ENCODE data around the gene CERS2.
A peak's percentile ranks its signal among the peaks of the same experiment; 100 is the strongest.

The CERS2 gene, protein sequence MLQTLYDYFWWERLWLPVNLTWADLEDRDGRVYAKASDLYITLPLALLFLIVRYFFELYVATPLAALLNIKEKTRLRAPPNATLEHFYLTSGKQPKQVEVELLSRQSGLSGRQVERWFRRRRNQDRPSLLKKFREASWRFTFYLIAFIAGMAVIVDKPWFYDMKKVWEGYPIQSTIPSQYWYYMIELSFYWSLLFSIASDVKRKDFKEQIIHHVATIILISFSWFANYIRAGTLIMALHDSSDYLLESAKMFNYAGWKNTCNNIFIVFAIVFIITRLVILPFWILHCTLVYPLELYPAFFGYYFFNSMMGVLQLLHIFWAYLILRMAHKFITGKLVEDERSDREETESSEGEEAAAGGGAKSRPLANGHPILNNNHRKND

DNA sequence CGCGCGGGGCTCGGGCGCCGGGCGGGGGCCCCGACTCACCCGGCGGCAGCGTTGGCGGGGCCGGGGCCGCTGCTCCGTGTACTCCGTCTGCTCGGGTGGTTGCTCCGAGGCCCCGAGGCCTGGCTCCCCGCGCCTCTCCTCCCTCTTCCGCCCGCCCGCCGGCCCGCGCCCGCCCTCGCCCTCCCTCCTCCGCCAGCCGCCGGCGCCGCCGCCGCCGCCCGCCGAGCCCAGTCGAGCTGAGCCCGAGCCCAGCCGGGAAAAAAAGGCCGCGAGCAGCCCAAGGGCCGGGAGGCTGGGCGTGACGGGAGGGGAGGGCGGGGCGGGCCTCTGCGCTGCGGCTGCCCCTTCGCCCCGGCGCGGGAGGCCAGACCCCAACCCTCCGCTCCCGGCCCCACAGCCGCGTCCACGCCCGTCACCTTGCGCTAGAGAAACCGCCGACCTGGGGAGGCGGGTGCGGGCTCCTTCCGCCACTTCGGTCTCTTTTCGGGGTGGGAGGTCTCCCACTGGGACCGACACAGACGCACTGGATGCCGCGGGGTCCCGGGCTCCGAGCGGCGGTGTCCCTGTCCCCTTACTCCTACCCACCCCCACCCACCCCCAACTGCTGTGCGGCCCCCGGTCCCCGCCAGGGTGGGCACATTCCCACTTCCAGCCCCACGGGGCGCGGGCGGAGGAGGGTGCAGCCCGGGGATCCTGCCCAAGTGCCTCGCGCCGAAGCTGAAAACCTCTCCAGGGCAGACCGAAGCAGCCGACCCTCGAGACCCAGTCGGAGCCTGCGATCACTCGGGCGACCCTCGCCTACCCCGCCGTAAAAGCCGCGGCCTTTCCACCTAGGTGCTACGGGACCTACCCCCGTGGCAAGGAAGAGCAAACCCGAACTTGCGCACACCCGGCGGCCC, at the start of gene CERS2:
TSS of gene CERS2 (minus strand) at position 256 of the 899 bp plus-strand sequence. CDS start 5,745 bp downstream, outside the sequence.
- DNase-seq, result peak in 12 of 14 donors; percentile 36 to 83 (median 59)

DNA sequence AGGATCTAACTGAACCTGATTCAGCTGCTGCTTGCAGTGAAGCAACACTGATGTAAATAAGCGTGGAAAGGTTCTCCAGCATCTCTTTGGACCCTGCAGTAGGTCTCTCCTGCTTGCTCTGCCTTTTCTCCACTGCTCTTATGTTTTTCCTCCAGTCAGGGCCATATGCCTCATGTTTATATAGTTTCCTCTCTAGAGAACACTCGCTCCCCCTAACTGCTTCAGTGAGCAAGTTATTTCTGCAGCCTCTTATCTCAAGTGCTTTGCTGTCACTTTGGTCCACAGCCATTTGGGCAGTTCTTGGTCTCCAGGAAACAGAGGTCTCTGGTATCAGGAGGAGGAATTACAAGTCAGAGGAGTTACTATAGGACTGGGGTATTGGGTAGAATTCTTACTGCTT, 38.9 kb upstream of the CERS2 start:
- no peak for DNase-seq

DNA sequence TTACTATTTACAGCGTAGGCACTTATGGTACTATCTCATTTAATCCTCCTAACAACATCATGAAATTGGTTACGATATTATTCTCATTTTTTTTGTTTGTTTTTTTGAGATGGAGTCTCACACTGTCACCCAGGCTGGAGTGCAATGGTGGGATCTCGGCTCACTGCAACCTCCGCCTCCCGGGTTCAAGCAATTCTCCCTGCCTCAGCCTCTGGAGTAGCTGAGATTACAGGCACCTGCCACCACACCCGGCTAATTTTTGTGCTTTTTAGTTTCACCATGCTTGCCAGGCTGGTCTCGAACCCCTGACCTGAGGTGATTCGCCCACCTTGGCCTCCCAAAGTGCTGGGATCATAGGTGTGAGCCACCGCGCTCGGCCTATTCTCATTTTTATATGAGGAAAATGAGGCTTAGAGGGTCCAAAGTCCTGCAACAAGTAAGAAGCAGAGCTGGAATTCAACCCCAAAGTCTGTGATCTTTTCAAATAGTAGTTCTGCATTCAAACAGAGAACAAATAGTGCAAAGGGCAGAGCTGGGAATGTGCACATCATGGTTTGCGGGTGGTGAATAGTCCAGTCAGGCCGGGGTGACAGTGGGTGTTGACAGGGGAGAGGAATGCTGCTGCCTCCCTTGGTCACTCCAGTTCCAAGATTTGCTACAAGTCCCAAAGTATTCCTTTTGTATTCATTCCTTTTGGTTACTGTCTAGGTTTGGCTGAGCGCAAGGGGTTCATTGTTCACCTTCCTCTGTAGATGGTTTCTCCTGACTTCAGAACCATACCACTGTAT, 38.2 kb upstream of the CERS2 start:
- peak in 1 of 14 donors; percentile 8 for DNase-seq

DNA sequence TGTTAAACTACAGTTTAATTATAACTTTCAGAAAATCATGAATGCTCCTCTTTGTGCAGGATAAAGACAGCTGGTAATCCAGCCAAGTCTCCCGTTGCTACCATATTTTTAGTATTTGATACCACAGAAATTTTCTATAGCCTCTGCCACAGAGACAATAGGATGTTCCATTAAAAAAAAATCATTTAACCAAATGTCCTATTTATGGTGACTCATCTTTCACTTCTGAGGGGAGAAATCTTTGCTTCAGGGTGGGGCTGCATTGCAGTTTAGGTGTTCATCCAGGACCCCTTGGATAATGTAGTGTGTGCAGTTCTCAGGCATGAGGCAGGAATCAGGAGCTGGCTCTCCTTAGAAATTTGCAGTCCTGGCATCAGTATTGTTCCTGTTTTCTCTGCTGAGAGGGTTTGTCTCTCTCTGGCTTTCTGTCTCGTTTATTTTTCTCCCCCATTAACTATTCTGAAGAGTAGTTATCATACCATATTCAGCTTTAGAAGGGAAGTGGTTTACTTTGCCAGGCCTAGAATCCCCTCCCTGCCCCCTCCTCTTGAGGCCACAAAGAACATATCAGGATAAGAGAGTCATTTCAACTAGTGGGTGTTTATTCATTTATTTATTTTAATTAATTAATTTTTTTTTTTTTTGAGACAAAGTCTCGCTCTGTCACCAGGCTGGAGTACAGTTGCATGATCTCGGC, 36.7 kb upstream of the CERS2 start:
- no peak for DNase-seq

DNA sequence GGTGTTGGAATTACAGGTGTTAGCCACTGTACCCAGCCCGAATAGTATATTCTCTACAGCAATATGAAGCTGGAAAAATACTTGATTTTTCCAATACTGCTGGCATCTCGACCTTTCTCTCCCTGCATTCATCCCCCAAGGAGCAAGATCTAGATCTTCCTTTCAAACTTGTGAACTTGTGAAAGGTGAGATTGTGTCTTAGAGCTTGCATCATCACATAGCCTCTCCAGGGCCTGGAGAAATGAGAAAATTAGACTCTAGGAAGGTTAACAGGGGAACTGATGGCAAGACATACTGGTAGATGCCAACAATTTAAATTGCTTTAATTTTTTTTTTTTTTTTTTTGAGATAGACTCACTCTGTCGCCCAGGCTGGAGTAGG, 35.7 kb upstream of the CERS2 start:
- DNase-seq, result no peak

DNA sequence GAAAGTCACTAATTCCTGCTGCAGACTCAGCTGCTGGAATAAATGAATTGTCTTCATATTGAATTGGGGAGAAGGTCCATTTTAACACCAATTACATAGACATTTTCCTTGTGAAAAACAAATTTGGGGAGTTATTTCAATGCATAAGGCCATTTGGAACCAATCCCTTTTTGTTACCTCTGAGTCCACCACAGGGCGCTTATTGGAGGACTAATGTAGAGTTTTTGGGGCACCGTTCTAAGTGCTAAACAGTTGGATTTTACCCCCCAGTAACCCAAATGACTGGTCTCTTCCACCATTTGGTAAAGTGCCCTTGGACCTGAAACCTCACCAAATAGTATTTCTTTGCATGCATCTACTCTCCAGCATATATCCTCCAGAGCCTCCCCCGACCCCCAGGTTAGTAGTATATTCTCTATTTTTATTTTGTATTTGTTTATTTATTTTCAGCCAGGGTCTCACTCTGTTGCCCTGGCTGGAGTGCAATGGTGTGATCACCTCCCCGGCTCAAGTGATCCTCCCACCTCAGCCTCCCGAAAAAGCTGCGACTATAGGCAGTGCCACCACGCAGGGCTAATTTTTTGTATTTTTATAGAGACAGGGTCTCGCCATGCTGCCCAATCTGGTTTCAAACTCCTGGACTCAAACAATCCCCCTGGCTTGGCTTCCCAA, 35.2 kb upstream of the CERS2 start:
- DNase-seq, result no peak

DNA sequence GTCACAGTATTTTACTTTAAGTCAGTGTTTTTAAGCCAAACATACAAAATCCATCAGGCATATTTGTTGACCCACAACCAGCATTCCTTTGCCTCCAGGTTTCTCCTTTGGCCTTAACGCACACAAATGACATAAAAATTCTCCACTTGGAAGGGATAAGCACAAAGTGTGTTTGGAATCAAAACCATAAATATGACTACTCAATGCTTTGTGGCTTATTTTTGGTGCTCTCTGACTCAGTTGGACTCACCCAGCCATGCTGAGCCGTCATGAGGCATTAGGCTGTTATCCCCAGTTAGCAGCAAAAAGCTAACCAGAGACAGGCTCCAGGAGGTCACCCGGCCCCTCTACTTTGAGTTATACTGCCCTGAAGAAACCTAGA, 34.6 kb upstream of the CERS2 start:
- DNase-seq, result no peak

DNA sequence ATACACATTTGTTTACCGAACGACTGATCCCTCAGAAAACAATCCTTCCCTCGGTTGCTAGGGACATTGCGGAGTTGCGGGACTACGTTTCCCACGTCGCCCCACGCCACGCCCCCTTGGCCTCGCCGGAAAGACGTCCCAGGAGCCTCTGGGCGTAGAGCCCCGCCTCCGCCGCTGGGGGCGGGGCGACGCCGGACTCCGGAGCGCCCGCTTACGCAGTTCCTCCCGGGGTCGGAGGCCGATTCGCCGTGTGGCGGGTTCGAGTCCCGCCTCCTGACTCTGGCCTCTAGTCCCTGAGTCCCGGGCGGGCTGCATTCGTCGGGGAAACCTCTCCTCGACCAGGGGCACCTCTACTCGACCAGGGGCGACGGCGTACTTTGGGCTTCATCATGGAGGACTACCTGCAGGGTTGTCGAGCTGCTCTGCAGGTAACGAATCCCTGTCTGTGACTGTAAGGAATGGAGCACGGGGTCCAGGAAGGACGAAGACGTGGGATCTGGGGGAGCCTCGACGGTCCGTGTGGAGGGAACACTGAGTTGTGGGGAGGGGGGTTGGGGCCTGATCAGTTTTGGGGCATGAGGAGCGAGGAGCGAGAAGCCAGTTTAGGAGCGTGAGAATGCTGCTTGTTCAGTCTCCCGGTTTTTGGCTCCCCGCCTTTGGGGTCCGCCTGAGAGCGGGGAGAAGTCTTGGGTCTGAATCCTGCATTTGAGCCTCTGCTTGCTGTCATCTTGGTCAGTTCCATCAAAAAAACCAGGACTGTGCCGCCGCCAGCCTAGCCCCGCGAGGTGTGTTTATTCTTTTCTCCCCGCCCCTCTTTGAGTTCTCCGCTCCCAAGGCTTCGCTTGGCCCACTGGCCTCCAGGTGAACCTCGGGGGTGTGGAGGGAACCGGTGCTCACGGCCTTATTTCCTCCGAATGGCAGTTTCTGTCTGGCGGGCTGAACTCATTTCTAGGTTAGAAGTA, 33.9 kb upstream of the CERS2 start, which contains the start of gene PRUNE1:
TSS of gene PRUNE1 (plus strand) at position 206 of the 962 bp plus-strand sequence. CDS start at position 390, 184 bp downstream.
- DNase-seq, result peak; percentile 42 to 94 (median 87)

DNA sequence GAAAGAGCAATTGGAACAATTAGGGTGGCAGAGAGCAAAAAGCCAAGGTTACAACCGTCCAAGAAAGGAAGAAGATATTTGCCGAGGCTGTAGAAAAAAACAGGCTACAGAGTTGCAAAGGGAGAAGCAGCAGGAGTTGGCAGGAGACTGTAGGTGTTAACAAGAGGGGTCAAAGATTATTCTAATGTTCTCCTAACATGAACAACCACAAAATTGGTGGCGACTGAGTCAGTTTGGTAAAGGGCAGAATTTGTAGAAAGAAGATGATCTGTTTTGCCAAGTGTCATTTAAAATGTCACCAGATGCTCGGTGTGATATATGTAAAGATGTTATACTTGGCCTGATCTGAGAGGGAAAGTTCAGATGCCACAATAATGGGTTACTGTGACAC, 33.2 kb upstream of the CERS2 start:
- no peak for DNase-seq

DNA sequence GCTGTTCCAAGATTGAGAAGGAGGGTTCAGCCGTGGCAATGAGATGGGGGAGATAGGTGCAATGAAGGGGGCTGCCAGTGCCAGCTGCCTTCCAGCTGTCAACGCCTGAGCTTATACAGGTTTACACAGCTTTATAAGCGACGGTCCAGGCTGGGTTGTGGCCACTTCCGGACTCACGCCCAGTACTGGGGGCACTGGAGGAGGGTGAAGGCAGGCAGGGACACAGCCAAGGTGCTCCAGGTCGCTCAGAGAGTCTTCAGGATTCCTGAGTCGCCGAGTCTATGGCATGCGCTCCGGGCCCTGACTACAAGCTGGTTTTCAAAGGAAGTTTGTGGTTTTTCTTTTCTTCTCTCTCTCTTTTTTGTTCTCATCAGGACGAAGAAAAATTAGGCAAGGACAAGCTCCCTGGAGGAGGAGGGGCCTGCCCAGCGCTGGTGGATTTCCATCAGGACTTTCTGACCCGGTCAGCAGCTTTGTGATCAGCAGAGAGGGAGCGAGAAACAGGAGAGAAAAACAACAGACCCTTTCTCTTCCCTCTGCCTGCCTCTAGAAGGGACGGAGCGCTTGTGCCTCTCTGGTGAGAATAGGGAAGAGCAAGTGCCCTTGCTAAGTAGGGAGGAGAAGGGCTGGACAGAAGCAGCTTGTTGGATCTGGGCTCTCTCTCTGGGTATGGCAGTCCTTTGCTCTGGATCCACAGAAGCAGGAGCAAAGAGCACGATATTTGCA, 31.9 kb upstream of the CERS2 start, which contains the start of gene MINDY1:
TSS of gene MINDY1 (minus strand) at position 576 of the 726 bp plus-strand sequence. CDS start 4,285 bp downstream, outside the sequence.
- DNase-seq, result peak in 13 of 14 donors; percentile 17 to 88 (median 72)

DNA sequence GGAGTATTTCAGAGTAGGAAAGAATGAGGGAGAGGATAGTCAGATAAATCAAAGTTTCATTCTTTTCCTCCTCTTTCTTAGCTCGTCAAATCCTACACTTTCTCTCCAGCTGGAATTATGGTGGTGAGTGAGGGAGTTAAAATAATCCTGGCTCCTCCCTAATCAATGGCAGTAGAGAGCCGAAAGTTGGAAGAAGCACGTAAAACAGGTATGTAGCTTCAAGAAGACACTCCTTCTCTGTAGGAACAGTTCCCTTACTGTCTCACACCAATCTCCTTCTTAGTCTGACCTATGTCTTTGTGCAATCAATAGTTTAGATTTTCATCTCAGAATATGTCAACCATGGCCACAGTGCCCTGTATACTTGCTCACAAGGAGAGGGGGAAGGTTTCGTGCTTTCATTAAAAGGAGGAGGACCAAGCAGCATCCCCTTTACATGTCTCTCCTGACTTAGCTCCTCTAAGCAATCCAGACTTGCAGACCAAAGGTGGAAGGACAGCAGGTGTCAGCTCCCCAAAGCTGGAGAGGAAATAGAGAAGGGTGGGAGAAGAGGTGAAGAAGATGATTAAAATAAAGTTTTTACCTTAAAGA, 31.2 kb upstream of the CERS2 start:
- peak in 4 of 14 donors; percentile 40 to 62 (median 54) for DNase-seq

DNA sequence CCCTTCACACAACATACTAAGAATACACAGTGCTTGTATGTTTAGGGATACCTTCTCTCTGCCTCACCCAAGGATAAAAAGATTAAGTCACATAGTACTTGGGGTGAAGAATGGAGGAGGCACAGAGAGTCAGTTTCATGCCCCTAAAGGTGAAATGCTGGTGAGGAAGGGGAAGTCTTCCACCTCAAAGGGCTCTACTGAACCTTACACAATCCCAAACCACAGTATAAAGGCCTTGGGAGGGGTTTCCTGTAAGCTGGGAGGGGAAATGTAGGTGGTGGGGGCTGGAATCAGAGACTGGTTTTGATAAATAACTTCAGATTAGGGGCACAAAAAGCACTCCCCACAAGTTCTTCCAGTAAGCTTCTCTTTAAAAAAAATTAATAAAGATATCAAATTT, 28.5 kb upstream of the CERS2 start:
- no peak for DNase-seq

DNA sequence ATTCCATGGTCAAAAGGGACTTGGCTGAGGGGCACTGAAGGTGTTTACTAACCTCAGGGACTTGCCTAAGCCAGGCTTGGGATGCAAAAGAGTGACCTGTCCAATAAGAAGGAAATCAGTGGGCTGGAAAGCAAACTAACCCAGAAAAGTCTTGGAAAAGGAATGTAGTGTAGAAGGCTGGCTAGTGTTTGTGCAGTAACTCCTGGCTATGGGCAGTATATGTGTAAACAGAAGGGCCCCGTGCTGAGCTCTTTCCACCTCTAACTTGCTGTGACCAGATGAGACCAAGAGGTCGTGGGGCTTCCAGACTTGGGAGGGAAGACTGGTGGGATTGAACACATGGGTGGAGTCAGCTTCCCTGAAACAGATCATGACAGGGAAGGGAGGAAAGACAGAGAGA, 28.0 kb upstream of the CERS2 start:
- DNase-seq, result no peak

DNA sequence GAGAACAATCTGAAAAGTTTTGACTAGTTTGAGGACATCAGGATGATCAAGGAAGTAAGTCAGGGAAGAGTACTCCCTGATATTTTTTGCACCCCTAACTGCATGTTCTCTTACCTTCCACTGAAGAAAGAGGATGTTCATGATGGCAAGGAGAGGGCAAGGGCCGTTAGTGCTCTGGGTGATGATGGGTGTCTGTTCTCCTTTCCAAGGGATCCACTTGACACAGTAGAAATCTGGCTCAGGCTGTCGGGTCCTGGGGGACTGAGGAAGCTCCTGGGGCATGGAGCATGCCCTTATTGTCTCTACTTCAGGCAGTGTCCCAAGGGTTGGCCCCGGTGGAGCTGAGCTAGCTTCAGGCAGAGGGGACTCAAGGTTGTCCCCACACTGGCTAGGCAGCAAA, 27.4 kb upstream of the CERS2 start:
- DNase-seq, result no peak

DNA sequence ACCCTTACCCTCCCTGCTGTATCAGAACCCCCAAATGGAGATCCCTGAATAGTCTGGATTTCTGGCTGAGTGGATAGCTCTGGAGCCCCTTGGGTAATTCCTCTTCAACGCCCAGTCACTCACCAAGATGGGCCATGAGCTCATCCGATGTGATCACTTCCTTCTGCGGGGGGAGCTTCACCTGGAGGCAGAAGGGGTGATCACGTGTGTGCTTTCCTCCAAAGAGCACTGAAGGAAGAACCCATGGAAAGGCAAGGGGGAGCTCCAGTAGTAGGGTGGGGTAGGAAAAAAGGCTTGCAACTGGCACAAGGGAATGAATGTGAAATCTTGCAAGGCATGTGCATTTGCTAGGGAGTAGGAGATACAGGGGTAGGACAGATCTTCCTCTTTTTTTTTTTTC, 27.0 kb upstream of the CERS2 start:
- no peak for DNase-seq

DNA sequence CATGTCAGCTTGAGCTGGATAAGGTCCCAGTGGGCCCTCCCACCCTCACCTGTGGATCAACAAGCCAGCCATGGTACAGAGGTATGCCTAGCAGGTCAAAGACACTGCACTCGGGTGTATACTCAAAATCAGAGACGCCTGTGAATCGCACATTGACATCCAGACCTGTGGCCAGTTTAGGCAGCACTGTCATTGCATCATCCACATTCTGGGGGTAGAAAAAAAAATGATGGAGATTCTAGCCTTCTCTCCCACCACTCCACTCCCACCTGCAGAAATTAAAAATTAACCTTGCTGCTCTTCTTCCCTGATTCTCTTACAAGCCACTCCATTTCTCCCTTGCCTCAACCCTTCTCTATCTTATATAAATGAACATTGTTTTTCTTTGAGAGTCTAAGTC, 25.8 kb upstream of the CERS2 start:
- no peak for DNase-seq

DNA sequence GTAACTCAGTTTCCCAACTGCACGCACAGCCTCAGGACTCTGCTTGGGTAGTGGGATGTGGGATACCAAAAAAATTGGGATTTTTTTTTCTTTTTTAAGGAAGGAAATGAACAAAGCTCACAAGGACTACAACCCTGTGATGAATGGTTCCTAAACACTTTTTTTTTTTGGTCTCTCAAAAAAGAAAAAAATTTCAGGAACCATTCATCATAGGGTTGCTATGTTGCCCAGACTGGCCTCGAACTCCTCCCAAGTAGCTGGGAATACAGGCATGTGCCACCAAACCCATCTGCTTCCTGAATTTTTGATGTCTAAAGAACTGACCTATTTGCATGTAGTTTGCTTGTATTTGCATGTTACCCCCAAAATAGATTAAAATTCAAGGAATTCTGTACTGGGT, 25.3 kb upstream of the CERS2 start:
- no peak for DNase-seq

DNA sequence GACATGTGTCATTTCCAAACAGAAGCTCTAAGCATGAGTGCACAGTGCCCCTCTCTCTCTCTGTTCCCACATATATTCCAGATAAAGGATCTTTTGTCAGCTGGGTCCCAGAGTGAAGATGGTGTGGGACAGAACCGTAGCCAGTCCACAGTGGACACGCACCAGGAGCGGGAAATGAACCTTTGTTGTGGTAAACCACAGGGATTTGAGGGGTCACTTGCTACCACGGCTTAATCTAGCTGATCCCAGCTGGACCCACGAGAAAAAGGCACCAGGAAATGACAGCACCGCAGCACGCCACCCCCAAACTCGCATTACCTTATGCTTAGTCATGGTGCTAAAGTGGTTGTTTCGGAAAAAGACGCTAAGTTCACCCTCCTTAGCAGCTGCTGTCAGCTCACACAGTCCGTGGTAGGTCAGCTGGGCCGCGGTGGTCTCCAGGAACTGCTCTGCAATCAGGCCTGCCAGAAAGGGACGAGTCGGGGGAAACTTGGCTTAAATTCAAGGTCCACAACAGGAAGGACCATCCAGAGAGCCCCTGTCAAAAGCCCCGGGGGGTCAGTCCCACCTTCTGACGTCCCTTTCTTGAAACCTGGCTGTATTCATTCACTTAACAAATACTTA, 24.5 kb upstream of the CERS2 start:
- peak in 4 of 14 donors; percentile 21 to 41 (median 26) for DNase-seq

Measured in C1 segment of cervical spinal cord (tissue), 14 donors.